ENCODE data around the gene PTPRD. TPM values are rescaled to one million over a fixed set of nuclear protein-coding genes. Genes with fewer than 3 reads are reported as not detected.

PTPRD gene
- total RNA-seq, 3 donors from 2014 or later (not counting 1 experiment from before 2014, with no cell fraction given): 0.05 to 0.68 TPM; not detected in 1

DNA sequence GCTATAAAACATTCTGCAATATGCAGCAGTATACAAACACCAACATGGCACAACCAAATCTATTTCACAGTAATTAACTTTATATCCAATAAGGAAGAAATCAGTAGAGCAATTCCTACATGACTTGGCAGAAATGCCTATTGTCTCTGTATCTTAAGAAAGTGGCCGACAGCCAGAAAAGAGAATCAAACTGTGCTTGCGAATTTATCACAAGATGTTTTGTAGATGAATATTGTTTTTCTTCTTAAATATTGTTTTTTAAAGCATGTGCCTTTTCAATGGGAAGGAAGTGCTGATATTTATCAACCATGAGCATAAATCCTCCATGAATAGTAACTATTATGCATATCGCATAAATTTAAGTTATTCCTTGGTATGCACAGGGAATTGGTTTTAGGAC lies 2311.5 kb downstream of the PTPRD start:
- H3K4me3 Mint-ChIP-seq: no peak overlapping the region
- no peaks in the 10 kb centered on the region for H3K36me3 ChIP-seq (ENCODE audit: control insufficient read depth, insufficient read depth, low read length)
- H3K4me1 Mint-ChIP-seq: no peaks in the 10 kb centered on the region
- TF ChIP-seq, protein P1, sequence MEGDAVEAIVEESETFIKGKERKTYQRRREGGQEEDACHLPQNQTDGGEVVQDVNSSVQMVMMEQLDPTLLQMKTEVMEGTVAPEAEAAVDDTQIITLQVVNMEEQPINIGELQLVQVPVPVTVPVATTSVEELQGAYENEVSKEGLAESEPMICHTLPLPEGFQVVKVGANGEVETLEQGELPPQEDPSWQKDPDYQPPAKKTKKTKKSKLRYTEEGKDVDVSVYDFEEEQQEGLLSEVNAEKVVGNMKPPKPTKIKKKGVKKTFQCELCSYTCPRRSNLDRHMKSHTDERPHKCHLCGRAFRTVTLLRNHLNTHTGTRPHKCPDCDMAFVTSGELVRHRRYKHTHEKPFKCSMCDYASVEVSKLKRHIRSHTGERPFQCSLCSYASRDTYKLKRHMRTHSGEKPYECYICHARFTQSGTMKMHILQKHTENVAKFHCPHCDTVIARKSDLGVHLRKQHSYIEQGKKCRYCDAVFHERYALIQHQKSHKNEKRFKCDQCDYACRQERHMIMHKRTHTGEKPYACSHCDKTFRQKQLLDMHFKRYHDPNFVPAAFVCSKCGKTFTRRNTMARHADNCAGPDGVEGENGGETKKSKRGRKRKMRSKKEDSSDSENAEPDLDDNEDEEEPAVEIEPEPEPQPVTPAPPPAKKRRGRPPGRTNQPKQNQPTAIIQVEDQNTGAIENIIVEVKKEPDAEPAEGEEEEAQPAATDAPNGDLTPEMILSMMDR (IDR thresholded peaks at IDR 0.05): no peak
- peaks cover 0 to 4% of the 10 kb centered on the region in 2 donors for H3K9me3 Mint-ChIP-seq
- no peaks in the 10 kb centered on the region for H3K27me3 ChIP-seq (ENCODE audit: control insufficient read depth, insufficient read depth, low read length)
- no peak overlapping the region for H3K4me3 ChIP-seq (ENCODE audit: low read length)
- intact Hi-C loops (cut with micrococcal nuclease): no loop called here
- H3K27me3 Mint-ChIP-seq (ENCODE audit: low read depth in 2 of 2): peaks cover 0 to 3% of the 10 kb centered on the region in 2 donors
- no peak overlapping the region for H3K27ac ChIP-seq (ENCODE audit: low read length)
- no peaks in the 10 kb centered on the region for H3K9me3 ChIP-seq (ENCODE audit: control insufficient read depth, insufficient read depth, low read length)
- ATAC-seq (no peak), DNase-seq (no peak)
- WGBS (ENCODE audit: insufficient coverage): 58% methylated on average over 2 of the region's 3 CpGs
- H3K4me1 ChIP-seq (ENCODE audit: control insufficient read depth, insufficient read depth, low read length): no peaks in the 10 kb centered on the region
- H3K27ac Mint-ChIP-seq: no peak overlapping the region
- no peaks in the 10 kb centered on the region for H3K36me3 Mint-ChIP-seq

GRCh38 chr9:8297047-8297446 lies 2315.8 kb downstream of the PTPRD start:
- Mint-ChIP-seq H3K4me1 (no peaks in the 10 kb centered on the region), H3K4me3 (no peak overlapping the region), H3K36me3 (no peaks in the 10 kb centered on the region), H3K9me3 (peaks cover 0 to 2% of the 10 kb centered on the region in 2 donors), H3K27me3 (ENCODE audit: low read depth in 2 of 2) (peaks cover 0 to under 1% of the 10 kb centered on the region in 2 donors), H3K27ac (no peak overlapping the region)
- Histone ChIP-seq H3K27ac (ENCODE audit: low read length) (no peak overlapping the region), H3K36me3 (ENCODE audit: control insufficient read depth, insufficient read depth, low read length) (no peaks in the 10 kb centered on the region), H3K9me3 (ENCODE audit: control insufficient read depth, insufficient read depth, low read length) (no peaks in the 10 kb centered on the region), H3K4me1 (ENCODE audit: control insufficient read depth, insufficient read depth, low read length) (no peaks in the 10 kb centered on the region), H3K4me3 (ENCODE audit: low read length) (no peak overlapping the region), H3K27me3 (ENCODE audit: control insufficient read depth, insufficient read depth, low read length) (no peaks in the 10 kb centered on the region)
- no peak for ATAC-seq
- TF ChIP-seq, protein P1 (IDR thresholded peaks at IDR 0.05): no peak
- intact Hi-C loops (cut with micrococcal nuclease): no loop called here
- no peak for DNase-seq
- WGBS (ENCODE audit: insufficient coverage): 90% methylated on average over 3 of the region's 3 CpGs

DNA sequence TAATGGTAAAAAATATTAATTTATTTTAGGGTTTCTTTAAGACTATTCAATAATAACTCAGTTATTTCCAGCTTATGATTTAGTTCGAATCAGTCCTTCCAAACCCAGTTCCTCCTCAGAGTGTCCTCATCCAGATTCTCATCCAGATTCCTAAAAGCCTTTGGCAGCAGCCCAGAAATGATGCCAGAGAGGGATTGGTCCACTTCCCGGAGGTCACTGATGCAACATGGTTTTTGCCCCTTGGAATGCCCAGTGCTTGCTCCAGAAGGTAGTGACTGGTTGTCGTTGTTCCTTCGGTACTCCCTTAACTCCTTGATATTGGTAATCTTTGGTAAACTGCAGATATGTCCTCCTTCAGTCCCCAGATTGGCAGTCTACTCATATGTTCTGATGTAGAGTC lies 2320.1 kb downstream of the PTPRD start:
- Histone ChIP-seq H3K36me3 (ENCODE audit: control insufficient read depth, insufficient read depth, low read length) (no peaks in the 10 kb centered on the region), H3K9me3 (ENCODE audit: control insufficient read depth, insufficient read depth, low read length) (no peaks in the 10 kb centered on the region), H3K27me3 (ENCODE audit: control insufficient read depth, insufficient read depth, low read length) (no peaks in the 10 kb centered on the region), H3K4me1 (ENCODE audit: control insufficient read depth, insufficient read depth, low read length) (no peaks in the 10 kb centered on the region), H3K4me3 (ENCODE audit: low read length) (no peak overlapping the region), H3K27ac (ENCODE audit: low read length) (no peak overlapping the region)
- Mint-ChIP-seq H3K36me3 (no peaks in the 10 kb centered on the region), H3K4me1 (no peaks in the 10 kb centered on the region), H3K27ac (no peak overlapping the region), H3K4me3 (no peak overlapping the region), H3K9me3 (peaks cover 0 to 2% of the 10 kb centered on the region in 2 donors), H3K27me3 (ENCODE audit: low read depth in 2 of 2) (peaks cover 2 to 8% of the 10 kb centered on the region in 2 donors)
- 98% methylated on average over 4 of the region's 4 CpGs for WGBS (ENCODE audit: insufficient coverage)
- TF ChIP-seq, protein P1 (IDR thresholded peaks at IDR 0.05): no peak
- intact Hi-C loops (cut with micrococcal nuclease): no loop called here
- no peak for ATAC-seq
- no peak for DNase-seq

- WGBS (ENCODE audit: insufficient coverage): 90% methylated on average over 2 of the region's 2 CpGs
- no peaks in the 10 kb centered on the region for H3K27me3 ChIP-seq (ENCODE audit: control insufficient read depth, insufficient read depth, low read length)
- no peaks in the 10 kb centered on the region for H3K9me3 ChIP-seq (ENCODE audit: control insufficient read depth, insufficient read depth, low read length)
These were observed 2323.1 kb downstream of the PTPRD start for GRCh38 chr9:8289681-8290080.

More at GRCh38 chr9:8289681-8290080, 2323.1 kb downstream of the PTPRD start:
- Mint-ChIP-seq H3K27me3 (ENCODE audit: low read depth in 2 of 2) (peaks cover 5 to 13% of the 10 kb centered on the region in 2 donors), H3K4me3 (no peak overlapping the region), H3K4me1 (no peaks in the 10 kb centered on the region), H3K36me3 (no peaks in the 10 kb centered on the region), H3K9me3 (peaks cover 0 to 2% of the 10 kb centered on the region in 2 donors), H3K27ac (no peak overlapping the region)
- DNase-seq: no peak
- H3K27ac ChIP-seq (ENCODE audit: low read length): no peak overlapping the region
- TF ChIP-seq, protein P1 (IDR thresholded peaks at IDR 0.05): no peak
- no peaks in the 10 kb centered on the region for H3K36me3 ChIP-seq (ENCODE audit: control insufficient read depth, insufficient read depth, low read length)
- H3K4me3 ChIP-seq (ENCODE audit: low read length): no peak overlapping the region
- intact Hi-C loops (cut with micrococcal nuclease): no loop called here
- ATAC-seq: no peak
- H3K4me1 ChIP-seq (ENCODE audit: control insufficient read depth, insufficient read depth, low read length): no peaks in the 10 kb centered on the region
